HL-60 (cell line): ENCODE results near the gene B3GAT3.
A peak's percentile ranks its signal among the peaks of the same experiment; 100 is the strongest.

Experiments
- DNase-seq, 2 experiments: peaks; one replicate each; pipeline ENCODE4 v3.0.0-alpha.2; 2010 to 2020; ENCODE audit warnings: low read depth in 1 of 2, low spot score in 1 of 2
- H3K27ac ChIP-seq: fragments of 250-450 bp; sonication (Bioruptor Pico); replicated peaks from 2 replicates; pipeline ENCODE4 v1.5.1; 2020; ENCODE audit warnings: mild to moderate bottlenecking, moderate library complexity
- H3K27me3 ChIP-seq: fragments of 250-450 bp; sonication (Bioruptor Pico); 2 replicates; pipeline ENCODE4 v1.5.1; 2021; ENCODE audit warnings: mild to moderate bottlenecking, moderate library complexity; ENCODE audit not compliant: insufficient read depth, poor library complexity, severe bottlenecking
- H3K4me3 ChIP-seq: replicated peaks from 2 replicates; pipeline ENCODE4 v1.5.1; 2011; ENCODE audit warnings: mild to moderate bottlenecking, control low read depth, low read length; ENCODE audit not compliant: insufficient read depth
- GABPA ChIP-seq: IDR thresholded peaks from 2 replicates; pipeline ENCODE4 v1.6.1; 2012; ENCODE audit warnings: low read depth
- POLR2AphosphoS5 ChIP-seq: IDR thresholded peaks from 2 replicates; pipeline ENCODE4 v1.6.1; 2012; ENCODE audit warnings: low read depth
- SPI1 ChIP-seq: IDR thresholded peaks from 2 replicates; pipeline ENCODE4 v1.6.1; 2012; ENCODE audit warnings: low read depth, mild to moderate bottlenecking, borderline replicate concordance
- TF ChIP-seq, protein P1 (sequence below): IDR thresholded peaks from 2 replicates; pipeline ENCODE4 v1.6.1; 2012; ENCODE audit warnings: low read depth; ENCODE audit not compliant: insufficient replicate concordance
- TF ChIP-seq, protein P2 (sequence below): IDR thresholded peaks from one replicate; pipeline ENCODE4 v1.5.1; 2011; ENCODE audit warnings: low read length, control low read depth, inconsistent platforms; ENCODE audit not compliant: insufficient read depth

B3GAT3 gene

GRCh38 chr11:62645946-62646824 lies 24.4 kb upstream of the B3GAT3 start, which contains the start of gene GANAB:
GANAB (minus strand) TSS chr11:62646613; CDS start chr11:62646599, 14 bp downstream.
- Histone ChIP-seq H3K27ac (peak within 1 kb of the TSS; percentile 95), H3K27me3 (no peaks in the 10 kb centered on the region), H3K4me3 (peak within 1 kb of the TSS; percentile 51)
- TF ChIP-seq SPI1 (no peak), GABPA (peak; percentile 48; the same call in 1 of the 2 replicates), POLR2AphosphoS5 (peak; percentile 91)
- TF ChIP-seq, protein P1, sequence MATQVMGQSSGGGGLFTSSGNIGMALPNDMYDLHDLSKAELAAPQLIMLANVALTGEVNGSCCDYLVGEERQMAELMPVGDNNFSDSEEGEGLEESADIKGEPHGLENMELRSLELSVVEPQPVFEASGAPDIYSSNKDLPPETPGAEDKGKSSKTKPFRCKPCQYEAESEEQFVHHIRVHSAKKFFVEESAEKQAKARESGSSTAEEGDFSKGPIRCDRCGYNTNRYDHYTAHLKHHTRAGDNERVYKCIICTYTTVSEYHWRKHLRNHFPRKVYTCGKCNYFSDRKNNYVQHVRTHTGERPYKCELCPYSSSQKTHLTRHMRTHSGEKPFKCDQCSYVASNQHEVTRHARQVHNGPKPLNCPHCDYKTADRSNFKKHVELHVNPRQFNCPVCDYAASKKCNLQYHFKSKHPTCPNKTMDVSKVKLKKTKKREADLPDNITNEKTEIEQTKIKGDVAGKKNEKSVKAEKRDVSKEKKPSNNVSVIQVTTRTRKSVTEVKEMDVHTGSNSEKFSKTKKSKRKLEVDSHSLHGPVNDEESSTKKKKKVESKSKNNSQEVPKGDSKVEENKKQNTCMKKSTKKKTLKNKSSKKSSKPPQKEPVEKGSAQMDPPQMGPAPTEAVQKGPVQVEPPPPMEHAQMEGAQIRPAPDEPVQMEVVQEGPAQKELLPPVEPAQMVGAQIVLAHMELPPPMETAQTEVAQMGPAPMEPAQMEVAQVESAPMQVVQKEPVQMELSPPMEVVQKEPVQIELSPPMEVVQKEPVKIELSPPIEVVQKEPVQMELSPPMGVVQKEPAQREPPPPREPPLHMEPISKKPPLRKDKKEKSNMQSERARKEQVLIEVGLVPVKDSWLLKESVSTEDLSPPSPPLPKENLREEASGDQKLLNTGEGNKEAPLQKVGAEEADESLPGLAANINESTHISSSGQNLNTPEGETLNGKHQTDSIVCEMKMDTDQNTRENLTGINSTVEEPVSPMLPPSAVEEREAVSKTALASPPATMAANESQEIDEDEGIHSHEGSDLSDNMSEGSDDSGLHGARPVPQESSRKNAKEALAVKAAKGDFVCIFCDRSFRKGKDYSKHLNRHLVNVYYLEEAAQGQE: peak; percentile 56
- TF ChIP-seq, protein P2, sequence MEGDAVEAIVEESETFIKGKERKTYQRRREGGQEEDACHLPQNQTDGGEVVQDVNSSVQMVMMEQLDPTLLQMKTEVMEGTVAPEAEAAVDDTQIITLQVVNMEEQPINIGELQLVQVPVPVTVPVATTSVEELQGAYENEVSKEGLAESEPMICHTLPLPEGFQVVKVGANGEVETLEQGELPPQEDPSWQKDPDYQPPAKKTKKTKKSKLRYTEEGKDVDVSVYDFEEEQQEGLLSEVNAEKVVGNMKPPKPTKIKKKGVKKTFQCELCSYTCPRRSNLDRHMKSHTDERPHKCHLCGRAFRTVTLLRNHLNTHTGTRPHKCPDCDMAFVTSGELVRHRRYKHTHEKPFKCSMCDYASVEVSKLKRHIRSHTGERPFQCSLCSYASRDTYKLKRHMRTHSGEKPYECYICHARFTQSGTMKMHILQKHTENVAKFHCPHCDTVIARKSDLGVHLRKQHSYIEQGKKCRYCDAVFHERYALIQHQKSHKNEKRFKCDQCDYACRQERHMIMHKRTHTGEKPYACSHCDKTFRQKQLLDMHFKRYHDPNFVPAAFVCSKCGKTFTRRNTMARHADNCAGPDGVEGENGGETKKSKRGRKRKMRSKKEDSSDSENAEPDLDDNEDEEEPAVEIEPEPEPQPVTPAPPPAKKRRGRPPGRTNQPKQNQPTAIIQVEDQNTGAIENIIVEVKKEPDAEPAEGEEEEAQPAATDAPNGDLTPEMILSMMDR: no peak
- DNase-seq: peak; percentile 97 to 100

DNA sequence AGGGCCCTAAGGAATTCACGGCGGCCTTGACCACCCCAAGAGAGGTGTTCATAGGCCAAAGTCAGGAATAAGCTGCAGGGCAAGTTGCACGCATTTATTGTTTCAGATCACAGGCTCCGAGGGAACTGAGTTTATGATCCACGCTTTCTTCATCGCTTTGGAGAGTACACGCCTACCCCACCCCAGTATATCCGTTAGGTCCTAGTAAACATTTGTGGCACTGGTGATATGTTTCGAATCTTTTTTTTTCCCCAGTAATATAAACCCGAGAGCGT lies 23.8 kb upstream of the B3GAT3 start:
- no peaks in the 10 kb centered on the region for H3K27me3 ChIP-seq
- peak overlapping the region; percentile 95 for H3K27ac ChIP-seq
- peak overlapping the region; percentile 51 for H3K4me3 ChIP-seq
- no peak for DNase-seq
- TF ChIP-seq SPI1 (no peak), POLR2AphosphoS5 (no peak)
- TF ChIP-seq, protein P1: no peak

- Histone ChIP-seq H3K27me3 (no peaks in the 10 kb centered on the region), H3K27ac (no peak overlapping the region), H3K4me3 (no peak overlapping the region)
- no peak for TF ChIP-seq GABPA
- TF ChIP-seq, protein P1: no peak
- TF ChIP-seq, protein P2: no peak
- no peak for TF ChIP-seq POLR2AphosphoS5
- no peak for TF ChIP-seq SPI1
- no peak for DNase-seq
Observed at GRCh38 chr11:62644220-62644619, 22.4 kb upstream of the B3GAT3 start.
